ENCODE measurements around the gene UST.
"Not testable (repeated sequence)": the region's sequence is repeated elsewhere in the genome, so short reads cannot be mapped to it uniquely, and the experiment has no call there.

The UST gene

DNA sequence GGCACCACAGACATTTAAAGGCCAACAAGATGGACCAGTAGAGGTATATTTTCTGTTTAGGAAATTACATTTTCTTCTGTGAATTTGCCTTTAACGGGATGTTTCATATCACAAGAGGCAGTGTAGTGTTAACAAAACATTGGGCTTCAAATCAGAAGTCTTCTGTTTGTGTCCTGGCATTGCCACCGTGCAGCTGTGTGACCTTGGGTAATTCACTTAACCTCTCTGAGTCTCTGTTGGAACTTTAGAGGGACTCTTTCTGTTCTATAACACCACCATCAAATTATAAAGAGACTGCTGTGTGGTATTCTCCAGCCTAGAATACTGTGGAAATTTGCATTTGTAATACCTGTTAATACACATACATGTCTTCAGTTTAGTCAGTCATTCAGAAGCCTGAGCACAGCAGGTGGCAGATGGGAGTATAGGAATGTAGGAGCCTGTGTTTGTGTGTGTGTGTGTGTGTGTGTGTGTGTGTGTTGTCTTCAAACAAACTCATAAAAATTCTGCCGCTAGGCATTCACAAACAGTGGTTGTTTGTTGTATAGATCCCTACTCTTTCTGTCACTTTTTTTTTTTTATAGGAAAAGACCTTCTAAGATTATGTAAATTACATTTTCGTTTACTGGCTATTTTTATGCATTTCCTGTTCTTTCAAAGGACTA lies 22.6 kb downstream of the UST start:
- no peak for DNase-seq

GRCh38 chr6:148770408-148771211 lies 23.8 kb downstream of the UST start:
- DNase-seq: no peak

- DNase-seq: peak; percentile 78
Observed at GRCh38 chr6:148771212-148771601, 24.4 kb downstream of the UST start.

DNA sequence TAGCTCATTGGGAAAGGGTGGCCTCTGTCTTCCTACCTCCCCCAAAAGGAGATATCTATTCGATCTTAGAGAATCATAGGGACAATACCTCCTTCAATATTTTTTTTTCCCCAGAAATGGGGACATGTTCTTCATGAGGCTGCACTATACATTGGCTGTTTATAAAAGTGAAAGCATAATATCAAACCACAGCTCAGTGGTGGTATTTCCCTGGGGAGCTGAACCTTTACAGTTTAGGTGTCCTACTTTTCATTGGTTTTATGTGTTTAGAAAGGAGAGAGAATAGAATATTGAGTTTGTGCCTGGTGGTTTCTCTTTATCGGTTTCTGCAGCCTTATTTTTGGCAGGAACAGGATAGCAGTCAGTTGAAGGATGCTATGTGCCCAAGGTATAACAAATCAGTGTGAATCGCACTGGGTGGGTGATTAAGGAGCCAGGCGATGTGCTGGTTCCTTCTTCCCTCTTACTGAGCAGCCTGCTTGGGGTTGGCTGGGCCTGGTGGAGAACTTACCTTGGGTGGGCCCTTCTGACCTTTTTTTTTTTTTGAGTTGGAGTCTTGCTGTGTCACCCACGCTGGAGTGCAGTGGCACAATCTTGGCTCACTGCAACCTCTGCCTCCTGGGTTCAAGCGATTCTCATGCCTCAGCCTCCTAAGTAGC lies 25.2 kb downstream of the UST start:
- DNase-seq: no peak

GRCh38 chr6:148775161-148775560 lies 28.3 kb downstream of the UST start:
- no peak for DNase-seq

DNA sequence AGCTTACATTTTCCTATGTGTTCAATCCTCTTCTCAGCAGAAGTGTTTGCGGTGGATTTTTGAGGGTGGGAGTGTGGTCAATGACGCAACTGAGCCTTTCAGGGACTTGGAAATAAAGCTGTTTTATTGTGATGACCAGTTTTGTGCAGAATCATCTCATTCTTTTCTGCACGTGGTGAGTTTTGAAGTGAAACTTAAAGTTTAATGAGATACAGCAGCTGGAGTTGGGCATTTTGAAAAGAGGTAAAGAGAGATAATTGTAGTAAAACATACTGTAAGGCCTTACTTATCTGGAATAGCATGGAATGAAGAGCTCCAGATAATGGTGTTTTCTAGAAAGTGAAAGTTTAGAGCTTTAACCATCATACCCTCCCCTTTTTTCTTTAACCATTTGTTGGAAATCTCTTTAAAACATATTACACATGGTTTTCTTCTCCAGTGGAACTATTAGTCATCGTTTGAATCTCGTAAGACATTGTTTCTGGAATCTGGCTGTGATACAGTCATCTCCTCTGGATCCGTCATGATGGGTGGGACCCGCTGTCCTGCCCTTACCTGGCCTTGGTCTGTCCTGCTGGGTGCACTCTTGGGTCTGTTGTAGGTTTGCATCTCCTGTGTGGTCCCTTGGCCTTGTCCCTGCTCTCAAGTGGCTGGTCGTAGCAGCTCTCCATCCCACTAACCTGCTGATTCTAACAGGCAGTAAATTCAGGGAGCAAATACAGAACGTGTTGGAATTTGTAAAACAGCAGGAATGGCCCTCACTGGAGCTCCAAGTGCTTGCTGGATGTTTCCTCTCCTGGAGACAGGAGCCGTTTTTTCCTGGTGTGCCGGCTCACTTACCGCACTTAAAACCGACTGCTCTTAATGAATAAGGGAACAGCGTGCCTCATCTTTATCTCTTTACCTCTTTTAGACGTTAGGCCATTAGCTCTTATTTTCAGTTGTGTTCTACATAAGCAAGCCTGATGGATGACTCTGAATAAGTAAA lies 29.8 kb downstream of the UST start:
- DNase-seq: no peak

- DNase-seq: no peak
Observed at GRCh38 chr6:148779142-148779562, 32.3 kb downstream of the UST start.

DNA sequence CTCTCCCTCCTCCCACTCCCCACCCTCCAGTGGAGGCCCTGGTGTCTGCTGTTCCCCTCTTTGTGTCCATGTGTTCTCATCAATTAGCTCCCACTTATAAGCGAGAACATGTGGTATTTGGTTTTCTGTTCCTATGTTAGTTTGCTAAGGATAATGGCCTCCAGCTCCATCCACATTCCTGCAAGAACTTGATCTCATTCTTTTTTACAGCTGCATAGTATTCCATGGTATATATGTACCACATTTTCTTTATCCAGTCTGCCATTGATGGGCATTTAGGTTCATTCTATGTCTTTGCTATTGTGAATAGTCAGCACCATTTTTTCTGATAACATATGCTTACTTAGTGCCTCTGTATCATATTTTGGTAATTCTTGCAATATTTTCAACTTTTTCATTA lies 33.6 kb downstream of the UST start:
- not testable (repeated sequence) for DNase-seq

GRCh38 chr6:148780918-148781436 lies 34.1 kb downstream of the UST start:
- DNase-seq: no peak

DNA sequence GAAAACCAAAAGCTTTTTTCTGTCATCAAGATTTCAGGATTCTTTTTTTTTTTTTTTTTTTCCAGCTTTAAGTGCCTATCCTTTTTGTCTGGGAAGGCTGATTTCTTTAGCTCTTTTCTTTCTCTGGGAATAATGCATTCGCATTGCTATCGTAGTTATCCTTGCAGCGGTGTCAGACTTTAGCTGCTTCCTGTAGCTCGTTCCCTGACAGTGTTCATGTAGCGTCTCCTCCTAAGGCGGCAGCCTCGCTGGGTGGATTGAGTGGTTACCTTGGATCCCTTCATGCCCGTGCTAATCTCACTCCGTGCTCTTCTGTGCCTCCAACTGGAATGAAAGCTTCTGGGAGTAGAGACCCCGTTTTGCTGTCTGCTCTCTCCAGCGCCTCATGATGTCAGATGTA lies 43.1 kb downstream of the UST start:
- no peak for DNase-seq

DNA sequence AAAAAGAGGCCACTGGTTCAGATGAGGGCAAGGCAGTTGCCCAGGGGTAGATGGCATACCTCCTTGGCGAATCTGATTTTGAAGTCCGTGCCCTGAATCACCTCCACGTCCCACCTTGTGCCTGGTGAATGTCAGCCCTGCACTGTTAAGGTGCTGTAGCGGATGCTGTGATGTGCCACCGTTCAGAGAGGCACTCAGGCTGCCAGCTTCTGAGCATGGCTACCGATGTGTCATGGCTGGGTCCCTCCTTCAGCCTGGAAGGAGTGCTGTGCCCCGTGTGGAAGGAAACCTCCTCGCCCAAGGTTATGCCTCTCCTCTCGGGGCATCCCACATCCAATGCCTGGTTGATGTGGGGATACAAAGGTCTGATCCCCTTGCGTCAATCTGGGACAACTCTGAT lies 43.6 kb downstream of the UST start:
- DNase-seq: no peak

- no peak for DNase-seq
Observed at GRCh38 chr6:148790817-148791216, 44.0 kb downstream of the UST start.

GRCh38 chr6:148791372-148791771 lies 44.5 kb downstream of the UST start:
- no peak for DNase-seq

GRCh38 chr6:148793721-148794120 lies 46.9 kb downstream of the UST start:
- no peak for DNase-seq

- DNase-seq: no peak
Observed at GRCh38 chr6:148794797-148795196, 48.0 kb downstream of the UST start.

- DNase-seq: no peak
Observed at GRCh38 chr6:148795563-148795962, 48.7 kb downstream of the UST start.

GRCh38 chr6:148799647-148800046 lies 52.8 kb downstream of the UST start:
- DNase-seq: no peak

DNA sequence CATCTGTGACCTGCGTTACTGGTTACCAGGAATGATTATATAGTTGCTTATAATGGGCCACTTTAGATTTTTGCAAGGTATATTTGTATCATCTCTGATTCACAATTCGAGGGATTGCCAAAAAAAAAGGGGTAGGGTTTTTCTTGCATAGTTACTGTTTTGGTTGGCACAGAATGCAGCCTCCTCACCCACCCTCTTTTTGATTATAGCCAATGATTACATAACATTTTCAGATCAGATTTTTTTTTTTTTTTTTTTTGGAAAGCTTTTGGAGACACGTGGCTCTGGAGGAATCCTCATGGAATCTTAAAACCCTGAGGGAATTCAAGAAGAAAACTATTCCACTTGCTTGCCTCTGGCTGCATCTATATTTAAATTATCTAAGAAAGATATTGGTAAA lies 53.7 kb downstream of the UST start:
- no peak for DNase-seq

DNA sequence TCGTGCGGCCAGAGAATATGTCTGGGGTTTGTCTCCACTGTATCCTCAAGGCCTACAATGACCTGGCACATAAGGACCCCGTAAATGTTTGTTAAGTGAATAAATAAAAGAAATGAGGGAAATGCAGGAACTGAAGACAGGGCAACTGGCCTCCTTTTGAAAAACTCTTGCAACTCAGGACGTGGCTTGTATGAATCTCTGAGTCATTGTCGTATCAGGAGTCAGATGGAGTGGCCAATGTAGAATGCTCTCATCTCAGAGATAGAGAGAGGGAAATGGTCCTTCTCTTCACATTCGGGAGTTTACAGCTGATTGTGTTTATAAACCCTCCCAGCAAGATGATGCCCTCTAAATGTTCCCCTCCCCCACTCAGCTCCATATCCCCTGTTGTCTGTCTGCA lies 57.1 kb downstream of the UST start:
- no peak for DNase-seq

DNA sequence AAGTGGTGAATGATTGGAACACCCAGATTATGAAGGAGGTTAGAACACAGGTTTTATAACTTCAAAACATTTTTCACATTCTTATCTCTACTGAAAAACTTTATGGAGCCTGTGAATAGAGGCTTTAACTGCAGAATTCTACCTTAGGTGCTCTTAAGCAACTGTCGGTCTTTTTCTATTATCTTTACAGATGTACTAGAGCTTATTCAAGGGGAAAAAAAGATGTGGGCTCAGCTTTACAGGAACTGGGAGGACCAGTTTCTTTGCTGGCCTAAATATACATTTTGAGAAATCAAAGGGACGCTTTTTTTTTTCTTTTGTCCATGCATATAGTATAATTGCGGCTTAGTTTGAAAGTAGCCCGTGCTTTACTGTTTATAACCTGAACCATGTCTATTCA lies 58.9 kb downstream of the UST start:
- DNase-seq: no peak

- DNase-seq: no peak
Observed at GRCh38 chr6:148807784-148808183, 61.0 kb downstream of the UST start.

- DNase-seq: no peak
Observed at GRCh38 chr6:148808786-148809304, 62.0 kb downstream of the UST start.
